ENCODE results near the gene GRB10. TPM values are rescaled to one million over a fixed set of nuclear protein-coding genes. Genes with fewer than 3 reads are reported as not detected.

Gene GRB10
- total RNA-seq, 4 donors from 2014 or later = 33.9 to 72.6 (median 41.8) TPM

- Histone ChIP-seq H3K36me3 (no peaks in the 10 kb centered on the region), H3K27ac (no peak overlapping the region), H3K4me1 (no peaks in the 10 kb centered on the region), H3K27me3 (no peaks in the 10 kb centered on the region), H3K4me3 (no peak overlapping the region), H3K9me3 (no peaks in the 10 kb centered on the region)
- intact Hi-C loops (cut with DNase I; ENCODE audit: low total_unique reads) = no loop called here
- TF ChIP-seq CTCF (IDR thresholded peaks at IDR 0.05) (no peak), POLR2A (IDR thresholded peaks at IDR 0.05) (no peak)
- DNase-seq = no peak
Measured at GRCh38 chr7:50795253-50795652, 12.6 kb upstream of the GRB10 start.

- H3K4me3 ChIP-seq = peak overlapping the region; percentile 41 to 55
- H3K27me3 ChIP-seq = no peaks in the 10 kb centered on the region
- peak overlapping the region; percentile 82 to 83 for H3K27ac ChIP-seq
- no peaks in the 10 kb centered on the region for H3K4me1 ChIP-seq
- intact Hi-C loops (cut with DNase I; ENCODE audit: low total_unique reads) = no loop called here
- H3K9me3 ChIP-seq = no peaks in the 10 kb centered on the region
- no peak for TF ChIP-seq POLR2A (IDR thresholded peaks at IDR 0.05)
- no peak for TF ChIP-seq CTCF (IDR thresholded peaks at IDR 0.05)
- DNase-seq = no peak
- H3K36me3 ChIP-seq = no peaks in the 10 kb centered on the region
Measured at GRCh38 chr7:50793947-50794570, 11.4 kb upstream of the GRB10 start.

GRCh38 chr7:50793120-50793946 is 10.6 kb upstream of the GRB10 start:
- H3K4me3 ChIP-seq = peak overlapping the region; percentile 41 to 55
- DNase-seq = peak; percentile 59 to 67
- H3K36me3 ChIP-seq = no peaks in the 10 kb centered on the region
- no peaks in the 10 kb centered on the region for H3K27me3 ChIP-seq
- no peaks in the 10 kb centered on the region for H3K4me1 ChIP-seq
- H3K27ac ChIP-seq = peak overlapping the region; percentile 82 to 83
- no peaks in the 10 kb centered on the region for H3K9me3 ChIP-seq
- TF ChIP-seq POLR2A (IDR thresholded peaks at IDR 0.05) = peak in 1 of 2 donors; percentile 52
- no peak for TF ChIP-seq CTCF (IDR thresholded peaks at IDR 0.05)
- intact Hi-C loops (cut with DNase I; ENCODE audit: low total_unique reads) = no loop called here

GRCh38 chr7:50792342-50793119 is 9.8 kb upstream of the GRB10 start:
- peak overlapping the region; percentile 41 to 55 for H3K4me3 ChIP-seq
- no peaks in the 10 kb centered on the region for H3K4me1 ChIP-seq
- intact Hi-C loops (cut with DNase I; ENCODE audit: low total_unique reads) = no loop called here
- H3K27ac ChIP-seq = peak overlapping the region; percentile 82 to 83
- no peaks in the 10 kb centered on the region for H3K27me3 ChIP-seq
- no peaks in the 10 kb centered on the region for H3K36me3 ChIP-seq
- no peak for TF ChIP-seq POLR2A (IDR thresholded peaks at IDR 0.05)
- peak; percentile 28 to 39 for DNase-seq
- H3K9me3 ChIP-seq = no peaks in the 10 kb centered on the region

GRCh38 chr7:50791938-50792341 is 9.2 kb upstream of the GRB10 start:
- DNase-seq = peak in 1 of 2 donors; percentile 34
- Histone ChIP-seq H3K4me3 (peak overlapping the region; percentile 41 to 55), H3K9me3 (no peaks in the 10 kb centered on the region), H3K27me3 (no peaks in the 10 kb centered on the region), H3K4me1 (no peaks in the 10 kb centered on the region), H3K27ac (peak overlapping the region; percentile 82 to 83), H3K36me3 (no peaks in the 10 kb centered on the region)
- intact Hi-C loops (cut with DNase I; ENCODE audit: low total_unique reads) = no loop called here
- TF ChIP-seq CTCF (IDR thresholded peaks at IDR 0.05) = no peak
- TF ChIP-seq POLR2A (IDR thresholded peaks at IDR 0.05) = no peak

Data from uterus (tissue), 4 donors.